Prostate gland (tissue), 2 donors: ENCODE results near the gene BABAM2.

Source experiments
- POLR2A ChIP-seq: fragments of 450-650 bp; IDR thresholded peaks from one replicate; pipeline ENCODE4 v1.6.1; 2016; ENCODE audit warnings: antibody characterized with exemption, mild to moderate bottlenecking
- POLR2AphosphoS5 ChIP-seq: sonication (generic); formaldehyde crosslinking; IDR thresholded peaks from one replicate; pipeline ENCODE4 v1.6.1; 2017; ENCODE audit warnings: antibody characterized with exemption
- TF ChIP-seq, protein P1 (sequence below), 4 experiments: fragments of 200-600 bp in 2 of 4; fragments of 450-650 bp in 2 of 4; sonication (generic) in 2 of 4; IDR thresholded peaks; 1 replicate in 3 of 4; 2 replicates in 1 of 4; pipeline ENCODE4 v1.5.1; 2016 to 2019; ENCODE audit warnings: antibody characterized with exemption in 4 of 4, mild to moderate bottlenecking in 2 of 4, moderate library complexity in 2 of 4

DNA sequence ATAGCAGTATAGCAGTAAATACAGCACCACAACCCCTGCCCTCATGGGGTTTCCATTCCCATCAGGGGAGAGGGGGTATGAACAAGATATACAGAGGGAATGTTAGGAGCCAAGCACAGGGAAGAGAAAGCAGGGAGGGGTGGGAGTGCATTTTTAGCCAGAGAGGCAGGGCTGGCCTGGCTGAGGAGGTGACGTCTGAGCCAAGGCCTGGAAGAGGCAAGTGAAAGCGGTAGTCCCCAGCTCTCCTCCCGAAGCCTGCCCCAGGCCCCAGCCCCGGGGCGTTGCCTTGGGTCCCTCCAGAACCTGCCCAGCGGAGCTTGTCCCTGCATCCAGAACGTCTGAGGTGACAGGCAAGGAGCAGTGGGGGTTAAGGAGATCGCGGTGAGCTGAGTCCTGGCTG, 457.1 kb downstream of the BABAM2 start:
- TF ChIP-seq, protein P1, sequence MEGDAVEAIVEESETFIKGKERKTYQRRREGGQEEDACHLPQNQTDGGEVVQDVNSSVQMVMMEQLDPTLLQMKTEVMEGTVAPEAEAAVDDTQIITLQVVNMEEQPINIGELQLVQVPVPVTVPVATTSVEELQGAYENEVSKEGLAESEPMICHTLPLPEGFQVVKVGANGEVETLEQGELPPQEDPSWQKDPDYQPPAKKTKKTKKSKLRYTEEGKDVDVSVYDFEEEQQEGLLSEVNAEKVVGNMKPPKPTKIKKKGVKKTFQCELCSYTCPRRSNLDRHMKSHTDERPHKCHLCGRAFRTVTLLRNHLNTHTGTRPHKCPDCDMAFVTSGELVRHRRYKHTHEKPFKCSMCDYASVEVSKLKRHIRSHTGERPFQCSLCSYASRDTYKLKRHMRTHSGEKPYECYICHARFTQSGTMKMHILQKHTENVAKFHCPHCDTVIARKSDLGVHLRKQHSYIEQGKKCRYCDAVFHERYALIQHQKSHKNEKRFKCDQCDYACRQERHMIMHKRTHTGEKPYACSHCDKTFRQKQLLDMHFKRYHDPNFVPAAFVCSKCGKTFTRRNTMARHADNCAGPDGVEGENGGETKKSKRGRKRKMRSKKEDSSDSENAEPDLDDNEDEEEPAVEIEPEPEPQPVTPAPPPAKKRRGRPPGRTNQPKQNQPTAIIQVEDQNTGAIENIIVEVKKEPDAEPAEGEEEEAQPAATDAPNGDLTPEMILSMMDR (IDR thresholded peaks at IDR 0.05), result no peak
- TF ChIP-seq POLR2A, result no peak
- no peak for TF ChIP-seq POLR2AphosphoS5
